GM23338 (cell line): ENCODE measurements around the gene GCN1. TPM values are rescaled to one million over a fixed set of nuclear protein-coding genes. Genes with fewer than 3 reads are reported as not detected.
"Not testable (repeated sequence)": the region's sequence is repeated elsewhere in the genome, so short reads cannot be mapped to it uniquely, and the experiment has no call there.

Source experiments
- ATAC-seq: fragments of 200-7000 bp; cut with Tn5 transposase; 3 replicates; pipeline ENCODE4 v1.9.1; 2020
- DNase-seq: peaks from one replicate; pipeline ENCODE4 v3.0.0-alpha.2; 2015; ENCODE audit warnings: low spot score
- H2AFZ ChIP-seq: fragments of 200-600 bp; sonication (generic); 2 replicates; pipeline ENCODE4 v1.8.0; 2016; ENCODE audit warnings: antibody characterized with exemption, mild to moderate bottlenecking, moderate library complexity
- H3F3A ChIP-seq: fragments of 200-600 bp; sonication (generic); replicated peaks from 2 replicates; pipeline ENCODE4 v1.8.0; 2017; ENCODE audit warnings: antibody characterized with exemption, mixed run types, low read depth
- H3K27ac ChIP-seq: fragments of 200-600 bp; sonication (generic); 2 replicates; pipeline ENCODE4 v1.6.1; 2016; ENCODE audit warnings: low read depth
- H3K27me3 ChIP-seq: fragments of 200-600 bp; sonication (generic); 2 replicates; pipeline ENCODE4 v1.8.0; 2016; ENCODE audit warnings: mild to moderate bottlenecking, mixed run types, moderate library complexity; ENCODE audit not compliant: insufficient read depth
- H3K36me3 ChIP-seq: fragments of 200-600 bp; sonication (generic); 2 replicates; pipeline ENCODE4 v1.8.0; 2016; ENCODE audit warnings: mild to moderate bottlenecking; ENCODE audit not compliant: insufficient read depth
- H3K4me1 ChIP-seq: fragments of 200-600 bp; sonication (generic); 2 replicates; pipeline ENCODE4 v1.8.0; 2016; ENCODE audit warnings: mild to moderate bottlenecking, moderate library complexity; ENCODE audit not compliant: insufficient read depth
- H3K4me2 ChIP-seq: fragments of 200-600 bp; sonication (generic); 2 replicates; pipeline ENCODE4 v1.7.1; 2017; ENCODE audit warnings: mixed run types
- H3K4me3 ChIP-seq: fragments of 200-600 bp; sonication (generic); 2 replicates; pipeline ENCODE4 v1.6.1; 2016; ENCODE audit warnings: mixed run types
- H3K79me2 ChIP-seq: fragments of 200-600 bp; sonication (generic); replicated peaks from 2 replicates; pipeline ENCODE4 v1.8.0; 2017; ENCODE audit warnings: mild to moderate bottlenecking; ENCODE audit not compliant: insufficient read depth
- H3K9me2 ChIP-seq: fragments of 200-600 bp; sonication (generic); 2 replicates; pipeline ENCODE4 v1.8.0; 2017; ENCODE audit not compliant: insufficient read depth
- H4K20me1 ChIP-seq: fragments of 200-600 bp; sonication (generic); replicated peaks from 2 replicates; pipeline ENCODE4 v1.8.0; 2017; ENCODE audit warnings: mild to moderate bottlenecking; ENCODE audit not compliant: insufficient read depth
- H3K27ac Mint-ChIP-seq: 2 replicates; pipeline ENCODE4 v1.8.0; 2020; ENCODE audit warnings: inconsistent platforms, mild to moderate bottlenecking, moderate library complexity, mixed read lengths
- H3K27me3 Mint-ChIP-seq: 3 replicates; pipeline ENCODE4 v1.8.0; 2022; ENCODE audit warnings: low read depth, mild to moderate bottlenecking, moderate library complexity, mixed read lengths, inconsistent platforms; ENCODE audit not compliant: insufficient read depth, poor library complexity
- H3K36me3 Mint-ChIP-seq: 3 replicates; pipeline ENCODE4 v1.8.0; 2021; ENCODE audit warnings: low read depth, mild to moderate bottlenecking, inconsistent platforms, moderate library complexity, mixed read lengths
- H3K4me1 Mint-ChIP-seq: 3 replicates; pipeline ENCODE4 v1.8.0; 2020; ENCODE audit warnings: mild to moderate bottlenecking, inconsistent platforms, mixed read lengths
- H3K4me3 Mint-ChIP-seq: 3 replicates; pipeline ENCODE4 v1.8.0; 2021; ENCODE audit warnings: moderate library complexity, mild to moderate bottlenecking, inconsistent platforms, mixed read lengths
- H3K9me3 Mint-ChIP-seq: 3 replicates; pipeline ENCODE4 v1.8.0; 2020; ENCODE audit warnings: moderate library complexity, mild to moderate bottlenecking, inconsistent platforms, mixed read lengths
- CREB1 ChIP-seq: fragments of 250-450 bp; sonication (Bioruptor Pico); IDR thresholded peaks from 2 replicates; pipeline ENCODE4 v1.5.0; 2020; ENCODE audit warnings: low read depth, mild to moderate bottlenecking, moderate library complexity
- EZH2 ChIP-seq: fragments of 200-600 bp; sonication (generic); IDR thresholded peaks from one replicate; pipeline ENCODE4 v1.8.0; 2017; ENCODE audit warnings: antibody characterized with exemption, mild to moderate bottlenecking, low read depth; ENCODE audit not compliant: unreplicated experiment
- EZH2phosphoT487 ChIP-seq: fragments of 200-600 bp; sonication (generic); IDR thresholded peaks from one replicate; pipeline ENCODE4 v1.8.1; 2018; ENCODE audit warnings: antibody characterized with exemption; ENCODE audit not compliant: unreplicated experiment
- NANOG ChIP-seq: IDR thresholded peaks from 2 replicates; pipeline ENCODE4 v1.6.1; 2016; ENCODE audit warnings: antibody characterized with exemption, borderline replicate concordance
- STAT1 ChIP-seq: IDR thresholded peaks from one replicate; pipeline ENCODE4 v1.6.1; 2016; ENCODE audit warnings: antibody characterized with exemption; ENCODE audit not compliant: unreplicated experiment
- ZNF114 ChIP-seq: fragments of 250-450 bp; sonication (Bioruptor Pico); IDR thresholded peaks from 2 replicates; pipeline ENCODE4 v1.5.0; 2020; ENCODE audit warnings: mild to moderate bottlenecking, moderate library complexity
- ZNF331 ChIP-seq: fragments of 250-450 bp; sonication (Bioruptor Pico); IDR thresholded peaks from 2 replicates; pipeline ENCODE4 v1.5.0; 2020; ENCODE audit warnings: low read depth, mild to moderate bottlenecking, moderate library complexity
- polyA plus RNA-seq: library from polyadenylated mRNA; unstranded; fragments of >200 nt; fragmentation: Nextera tagmentation; extraction: Ambion mirVana; gene quantifications from 2 replicates; pipeline ENCODE4 v1.2.1, GENCODE V29; 2016
- total RNA-seq: library from RNA; depleted of rRNA; stranded (reverse); fragments of >200 nt; shearing (Covaris generic); gene quantifications from 2 replicates; pipeline ENCODE4 v1.2.3, GENCODE V29; 2014
- TF ChIP-seq, protein P1 (sequence below): fragments of 250-450 bp; sonication (Bioruptor Pico); IDR thresholded peaks from 2 replicates; pipeline ENCODE4 v1.5.0; 2020; ENCODE audit warnings: mild to moderate bottlenecking, moderate library complexity
- TF ChIP-seq, protein P2 (sequence below), 2 experiments: fragments of 200-600 bp in 1 of 2; sonication (generic) in 1 of 2; conservative IDR thresholded peaks; 2 replicates each; pipeline versions ENCODE4 v1.5.1 to v1.6.1; 2016 to 2017; ENCODE audit warnings: antibody characterized with exemption in 2 of 2, low read depth in 2 of 2, mild to moderate bottlenecking in 2 of 2, moderate library complexity in 1 of 2
- TF ChIP-seq, protein P3 (sequence below): IDR thresholded peaks from 2 replicates; pipeline ENCODE4 v1.6.1; 2016; ENCODE audit warnings: antibody characterized with exemption

The GCN1 gene
- total and polyA plus RNA-seq, 2 experiments from 2014 or later = 18.0 to 177 TPM

DNA sequence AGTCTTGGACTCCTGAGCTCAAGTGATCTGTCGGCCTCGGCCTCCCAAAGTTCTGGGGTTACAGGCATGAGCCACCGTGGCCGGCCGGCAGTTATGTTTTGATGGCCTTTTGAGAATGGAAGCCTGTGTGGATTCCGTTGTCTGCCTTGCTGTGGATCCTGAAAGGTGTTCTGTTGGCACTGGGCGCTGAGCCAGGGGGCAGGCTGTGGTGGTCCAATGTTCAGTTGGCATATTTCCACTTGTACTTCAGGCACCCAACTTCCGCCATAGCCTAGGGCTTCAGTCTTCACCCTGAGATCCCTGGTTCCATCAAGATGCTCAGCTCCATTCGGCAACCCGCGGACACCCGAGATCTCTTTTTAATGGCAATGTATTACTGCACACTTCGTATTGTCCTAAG, 12.7 kb upstream of the GCN1 start (continued):
- TF ChIP-seq, protein P1, sequence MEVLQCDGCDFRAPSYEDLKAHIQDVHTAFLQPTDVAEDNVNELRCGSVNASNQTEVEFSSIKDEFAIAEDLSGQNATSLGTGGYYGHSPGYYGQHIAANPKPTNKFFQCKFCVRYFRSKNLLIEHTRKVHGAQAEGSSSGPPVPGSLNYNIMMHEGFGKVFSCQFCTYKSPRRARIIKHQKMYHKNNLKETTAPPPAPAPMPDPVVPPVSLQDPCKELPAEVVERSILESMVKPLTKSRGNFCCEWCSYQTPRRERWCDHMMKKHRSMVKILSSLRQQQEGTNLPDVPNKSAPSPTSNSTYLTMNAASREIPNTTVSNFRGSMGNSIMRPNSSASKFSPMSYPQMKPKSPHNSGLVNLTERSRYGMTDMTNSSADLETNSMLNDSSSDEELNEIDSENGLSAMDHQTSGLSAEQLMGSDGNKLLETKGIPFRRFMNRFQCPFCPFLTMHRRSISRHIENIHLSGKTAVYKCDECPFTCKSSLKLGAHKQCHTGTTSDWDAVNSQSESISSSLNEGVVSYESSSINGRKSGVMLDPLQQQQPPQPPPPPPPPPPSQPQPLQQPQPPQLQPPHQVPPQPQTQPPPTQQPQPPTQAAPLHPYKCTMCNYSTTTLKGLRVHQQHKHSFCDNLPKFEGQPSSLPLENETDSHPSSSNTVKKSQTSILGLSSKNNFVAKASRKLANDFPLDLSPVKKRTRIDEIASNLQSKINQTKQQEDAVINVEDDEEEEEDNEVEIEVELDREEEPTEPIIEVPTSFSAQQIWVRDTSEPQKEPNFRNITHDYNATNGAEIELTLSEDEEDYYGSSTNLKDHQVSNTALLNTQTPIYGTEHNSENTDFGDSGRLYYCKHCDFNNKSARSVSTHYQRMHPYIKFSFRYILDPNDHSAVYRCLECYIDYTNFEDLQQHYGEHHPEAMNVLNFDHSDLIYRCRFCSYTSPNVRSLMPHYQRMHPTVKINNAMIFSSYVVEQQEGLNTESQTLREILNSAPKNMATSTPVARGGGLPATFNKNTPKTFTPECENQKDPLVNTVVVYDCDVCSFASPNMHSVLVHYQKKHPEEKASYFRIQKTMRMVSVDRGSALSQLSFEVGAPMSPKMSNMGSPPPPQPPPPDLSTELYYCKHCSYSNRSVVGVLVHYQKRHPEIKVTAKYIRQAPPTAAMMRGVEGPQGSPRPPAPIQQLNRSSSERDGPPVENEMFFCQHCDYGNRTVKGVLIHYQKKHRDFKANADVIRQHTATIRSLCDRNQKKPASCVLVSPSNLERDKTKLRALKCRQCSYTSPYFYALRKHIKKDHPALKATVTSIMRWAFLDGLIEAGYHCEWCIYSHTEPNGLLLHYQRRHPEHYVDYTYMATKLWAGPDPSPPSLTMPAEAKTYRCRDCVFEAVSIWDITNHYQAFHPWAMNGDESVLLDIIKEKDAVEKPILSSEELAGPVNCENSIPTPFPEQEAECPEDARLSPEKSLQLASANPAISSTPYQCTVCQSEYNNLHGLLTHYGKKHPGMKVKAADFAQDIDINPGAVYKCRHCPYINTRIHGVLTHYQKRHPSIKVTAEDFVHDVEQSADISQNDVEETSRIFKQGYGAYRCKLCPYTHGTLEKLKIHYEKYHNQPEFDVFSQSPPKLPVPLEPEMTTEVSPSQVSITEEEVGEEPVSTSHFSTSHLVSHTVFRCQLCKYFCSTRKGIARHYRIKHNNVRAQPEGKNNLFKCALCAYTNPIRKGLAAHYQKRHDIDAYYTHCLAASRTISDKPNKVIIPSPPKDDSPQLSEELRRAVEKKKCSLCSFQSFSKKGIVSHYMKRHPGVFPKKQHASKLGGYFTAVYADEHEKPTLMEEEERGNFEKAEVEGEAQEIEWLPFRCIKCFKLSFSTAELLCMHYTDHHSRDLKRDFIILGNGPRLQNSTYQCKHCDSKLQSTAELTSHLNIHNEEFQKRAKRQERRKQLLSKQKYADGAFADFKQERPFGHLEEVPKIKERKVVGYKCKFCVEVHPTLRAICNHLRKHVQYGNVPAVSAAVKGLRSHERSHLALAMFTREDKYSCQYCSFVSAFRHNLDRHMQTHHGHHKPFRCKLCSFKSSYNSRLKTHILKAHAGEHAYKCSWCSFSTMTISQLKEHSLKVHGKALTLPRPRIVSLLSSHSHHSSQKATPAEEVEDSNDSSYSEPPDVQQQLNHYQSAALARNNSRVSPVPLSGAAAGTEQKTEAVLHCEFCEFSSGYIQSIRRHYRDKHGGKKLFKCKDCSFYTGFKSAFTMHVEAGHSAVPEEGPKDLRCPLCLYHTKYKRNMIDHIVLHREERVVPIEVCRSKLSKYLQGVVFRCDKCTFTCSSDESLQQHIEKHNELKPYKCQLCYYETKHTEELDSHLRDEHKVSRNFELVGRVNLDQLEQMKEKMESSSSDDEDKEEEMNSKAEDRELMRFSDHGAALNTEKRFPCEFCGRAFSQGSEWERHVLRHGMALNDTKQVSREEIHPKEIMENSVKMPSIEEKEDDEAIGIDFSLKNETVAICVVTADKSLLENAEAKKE (CRISPR knock-in tag) = no peak

DNA sequence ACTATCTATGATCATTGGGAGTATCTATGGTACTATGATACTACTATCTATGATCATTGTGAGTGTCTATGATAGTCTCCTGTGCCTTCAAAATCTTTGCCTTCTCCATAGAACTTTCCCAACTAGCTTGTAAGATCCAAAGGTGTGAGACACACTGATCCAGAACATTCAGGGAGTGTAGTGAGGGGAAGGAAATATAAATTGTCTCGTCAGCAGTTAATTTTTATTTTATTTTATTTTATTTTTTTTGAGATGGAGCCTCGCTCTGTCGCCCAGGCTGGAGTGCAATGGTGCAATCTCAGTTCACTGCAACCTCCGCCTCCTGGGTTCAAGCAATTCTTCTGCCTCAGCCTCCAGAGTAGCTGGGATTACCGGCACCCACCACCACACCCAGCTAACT, 12.3 kb upstream of the GCN1 start:
- H3K27ac Mint-ChIP-seq, DNase-seq, H3K27me3 Mint-ChIP-seq, H3F3A ChIP-seq, H3K4me1 ChIP-seq, H3K27me3 ChIP-seq, ATAC-seq, H3K4me2 ChIP-seq, H2AFZ ChIP-seq, H3K4me3 Mint-ChIP-seq, H3K9me2 ChIP-seq, H3K4me3 ChIP-seq, H3K27ac ChIP-seq, H3K36me3 ChIP-seq, H3K4me1 Mint-ChIP-seq, H3K9me3 Mint-ChIP-seq, H4K20me1 ChIP-seq: not testable (repeated sequence)
- H3K36me3 Mint-ChIP-seq = peaks cover 64% of the 10 kb centered on the region
- peaks cover 16% of the 10 kb centered on the region for H3K79me2 ChIP-seq

DNA sequence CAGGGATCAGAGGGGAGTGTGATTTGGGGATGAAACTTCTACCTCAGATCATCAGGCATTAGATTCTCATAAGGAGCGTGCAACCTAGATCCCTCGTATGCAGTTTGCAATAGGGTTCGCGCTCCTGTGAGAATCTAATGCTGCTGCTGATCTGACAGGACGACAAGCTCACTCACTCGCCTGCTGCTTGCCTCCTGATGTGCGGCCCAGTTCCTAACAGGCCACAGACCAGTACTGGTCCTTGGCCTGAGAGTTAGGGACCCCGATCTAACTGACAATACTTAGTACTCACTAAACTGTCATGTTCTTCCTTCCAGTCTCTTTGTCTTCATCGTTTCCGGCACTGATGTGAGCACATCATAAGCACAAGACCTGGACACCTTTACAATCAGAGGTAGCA, 11.7 kb upstream of the GCN1 start:
- Histone ChIP-seq H3K4me2 (no peak overlapping the region), H3F3A (0 out of 2 replicates have a peak, but pooled peaks cover 6% of the 10 kb centered on the region), H3K36me3 (peaks cover 5% of the 10 kb centered on the region; the same call in 1 of the 2 replicates), H3K4me3 (no peak overlapping the region), H3K9me2 (no peaks in the 10 kb centered on the region), H3K27ac (no peak overlapping the region), H3K4me1 (peaks cover 4% of the 10 kb centered on the region; the same call in 1 of the 2 replicates), H2AFZ (no peak overlapping the region), H3K79me2 (peaks cover 18% of the 10 kb centered on the region), H3K27me3 (no peaks in the 10 kb centered on the region), H4K20me1 (peaks cover 5% of the 10 kb centered on the region; the same call in 1 of the 2 replicates)
- DNase-seq (no peak), ATAC-seq (no peak)
- peaks cover under 1% of the 10 kb centered on the region for H3K27me3 Mint-ChIP-seq
- no peak overlapping the region for H3K4me3 Mint-ChIP-seq
- H3K27ac Mint-ChIP-seq = no peak overlapping the region
- no peak for TF ChIP-seq EZH2
- no peak for TF ChIP-seq NANOG
- no peak for TF ChIP-seq CREB1 (CRISPR knock-in tag)
- no peak for TF ChIP-seq ZNF114 (CRISPR knock-in tag)
- TF ChIP-seq STAT1 = no peak
- TF ChIP-seq, protein P2, sequence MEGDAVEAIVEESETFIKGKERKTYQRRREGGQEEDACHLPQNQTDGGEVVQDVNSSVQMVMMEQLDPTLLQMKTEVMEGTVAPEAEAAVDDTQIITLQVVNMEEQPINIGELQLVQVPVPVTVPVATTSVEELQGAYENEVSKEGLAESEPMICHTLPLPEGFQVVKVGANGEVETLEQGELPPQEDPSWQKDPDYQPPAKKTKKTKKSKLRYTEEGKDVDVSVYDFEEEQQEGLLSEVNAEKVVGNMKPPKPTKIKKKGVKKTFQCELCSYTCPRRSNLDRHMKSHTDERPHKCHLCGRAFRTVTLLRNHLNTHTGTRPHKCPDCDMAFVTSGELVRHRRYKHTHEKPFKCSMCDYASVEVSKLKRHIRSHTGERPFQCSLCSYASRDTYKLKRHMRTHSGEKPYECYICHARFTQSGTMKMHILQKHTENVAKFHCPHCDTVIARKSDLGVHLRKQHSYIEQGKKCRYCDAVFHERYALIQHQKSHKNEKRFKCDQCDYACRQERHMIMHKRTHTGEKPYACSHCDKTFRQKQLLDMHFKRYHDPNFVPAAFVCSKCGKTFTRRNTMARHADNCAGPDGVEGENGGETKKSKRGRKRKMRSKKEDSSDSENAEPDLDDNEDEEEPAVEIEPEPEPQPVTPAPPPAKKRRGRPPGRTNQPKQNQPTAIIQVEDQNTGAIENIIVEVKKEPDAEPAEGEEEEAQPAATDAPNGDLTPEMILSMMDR (conservative IDR thresholded peaks at IDR 0.05; ENCODE audit: low read depth in 2 of 2) = no peak
- no peak for TF ChIP-seq EZH2phosphoT487
- TF ChIP-seq ZNF331 = no peak
- TF ChIP-seq, protein P3, sequence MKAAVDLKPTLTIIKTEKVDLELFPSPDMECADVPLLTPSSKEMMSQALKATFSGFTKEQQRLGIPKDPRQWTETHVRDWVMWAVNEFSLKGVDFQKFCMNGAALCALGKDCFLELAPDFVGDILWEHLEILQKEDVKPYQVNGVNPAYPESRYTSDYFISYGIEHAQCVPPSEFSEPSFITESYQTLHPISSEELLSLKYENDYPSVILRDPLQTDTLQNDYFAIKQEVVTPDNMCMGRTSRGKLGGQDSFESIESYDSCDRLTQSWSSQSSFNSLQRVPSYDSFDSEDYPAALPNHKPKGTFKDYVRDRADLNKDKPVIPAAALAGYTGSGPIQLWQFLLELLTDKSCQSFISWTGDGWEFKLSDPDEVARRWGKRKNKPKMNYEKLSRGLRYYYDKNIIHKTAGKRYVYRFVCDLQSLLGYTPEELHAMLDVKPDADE = no peak
- H3K4me1 Mint-ChIP-seq = peaks cover 5% of the 10 kb centered on the region; the same call in 1 of the 3 replicates
- H3K9me3 Mint-ChIP-seq = peaks cover 9% of the 10 kb centered on the region; the same call in 2 of the 3 replicates
- peaks cover 58% of the 10 kb centered on the region for H3K36me3 Mint-ChIP-seq
